ENCODE measurements around the gene OR2H2.

DNA sequence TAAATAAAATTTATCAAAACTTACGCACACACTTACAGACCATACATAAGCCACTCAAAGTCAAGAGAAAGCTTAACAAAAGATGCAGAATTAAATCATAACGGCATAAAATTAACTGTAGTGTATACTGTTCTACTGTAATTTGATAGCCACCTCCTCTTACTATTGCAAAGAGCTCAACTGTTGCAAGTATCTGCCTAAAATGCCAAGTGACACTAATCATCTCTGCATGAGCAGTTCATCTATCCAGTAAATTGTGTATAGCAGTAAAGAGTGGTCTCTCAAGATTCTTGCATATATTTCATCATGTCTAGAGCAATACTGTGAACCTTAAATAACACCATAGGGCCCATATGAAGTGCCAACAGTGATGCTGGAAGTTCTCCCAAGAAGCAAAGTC, 12.3 kb downstream of the OR2H2 start:
- TF ChIP-seq ZNF398 (tag by site-specific recombination; IDR thresholded peaks at IDR 0.05) (no peak), ZNF654 (tag by site-specific recombination; IDR thresholded peaks at IDR 0.05; ENCODE audit: low read depth) (no peak), ZSCAN30 (tag by site-specific recombination; IDR thresholded peaks at IDR 0.05) (no peak), BCL11A (tag by site-specific recombination; IDR thresholded peaks at IDR 0.05; ENCODE audit: low read depth) (no peak), GLI4 (tag by site-specific recombination; IDR thresholded peaks at IDR 0.05) (no peak), ZNF362 (tag by site-specific recombination; IDR thresholded peaks at IDR 0.05) (no peak), ZNF660 (tag by site-specific recombination; IDR thresholded peaks at IDR 0.05) (no peak), ZFP37 (tag by site-specific recombination; IDR thresholded peaks at IDR 0.05) (no peak), ZNF274 (IDR thresholded peaks at IDR 0.05; ENCODE audit: low read length) (no peak), ZNF274 (tag by site-specific recombination; IDR thresholded peaks at IDR 0.05; ENCODE audit: borderline replicate concordance) (no peak), ZBTB26 (tag by site-specific recombination; optimal IDR thresholded peaks at IDR 0.05) (no peak), ZNF133 (tag by site-specific recombination; IDR thresholded peaks at IDR 0.05) (no peak), ZBTB8A (tag by site-specific recombination; IDR thresholded peaks at IDR 0.05) (no peak)
- TF ChIP-seq, protein P1, sequence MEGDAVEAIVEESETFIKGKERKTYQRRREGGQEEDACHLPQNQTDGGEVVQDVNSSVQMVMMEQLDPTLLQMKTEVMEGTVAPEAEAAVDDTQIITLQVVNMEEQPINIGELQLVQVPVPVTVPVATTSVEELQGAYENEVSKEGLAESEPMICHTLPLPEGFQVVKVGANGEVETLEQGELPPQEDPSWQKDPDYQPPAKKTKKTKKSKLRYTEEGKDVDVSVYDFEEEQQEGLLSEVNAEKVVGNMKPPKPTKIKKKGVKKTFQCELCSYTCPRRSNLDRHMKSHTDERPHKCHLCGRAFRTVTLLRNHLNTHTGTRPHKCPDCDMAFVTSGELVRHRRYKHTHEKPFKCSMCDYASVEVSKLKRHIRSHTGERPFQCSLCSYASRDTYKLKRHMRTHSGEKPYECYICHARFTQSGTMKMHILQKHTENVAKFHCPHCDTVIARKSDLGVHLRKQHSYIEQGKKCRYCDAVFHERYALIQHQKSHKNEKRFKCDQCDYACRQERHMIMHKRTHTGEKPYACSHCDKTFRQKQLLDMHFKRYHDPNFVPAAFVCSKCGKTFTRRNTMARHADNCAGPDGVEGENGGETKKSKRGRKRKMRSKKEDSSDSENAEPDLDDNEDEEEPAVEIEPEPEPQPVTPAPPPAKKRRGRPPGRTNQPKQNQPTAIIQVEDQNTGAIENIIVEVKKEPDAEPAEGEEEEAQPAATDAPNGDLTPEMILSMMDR (tag by site-specific recombination; IDR thresholded peaks at IDR 0.05) = no peak
